Common myeloid progenitor, CD34-positive (primary cell): ENCODE measurements around the gene LYSMD3.
A peak's percentile ranks its signal among the peaks of the same experiment; 100 is the strongest.

ENCODE experiments used
- CTCF ChIA-PET: fragments of 350-600 bp; sonication (Branson Sonifier 250); formaldehyde crosslinking; loops from one replicate; lab custom pipeline; 2021; ENCODE audit warnings: antibody characterized with exemption; lab: Charles Lee
- POLR2A ChIA-PET: fragments of 350-600 bp; sonication (Branson Sonifier 250); formaldehyde crosslinking; loops from one replicate; lab custom pipeline; 2021; ENCODE audit warnings: antibody characterized with exemption; lab: Charles Lee
- DNase-seq, 3 donors: peaks; one replicate each; pipeline versions ENCODE4 v3.0.0 to v3.0.0-alpha.2; 2013
- H3K27ac ChIP-seq, 2 experiments: 1 replicate in 1 of 2; 2 replicates in 1 of 2; pipeline ENCODE4 v1.7.0; 2013; ENCODE audit warnings: inconsistent platforms in 2 of 2, low read length in 2 of 2, mild to moderate bottlenecking in 2 of 2, low read depth in 1 of 2, moderate library complexity in 1 of 2; ENCODE audit not compliant: severe bottlenecking in 2 of 2, insufficient read depth in 1 of 2, poor library complexity in 1 of 2
- H3K27me3 ChIP-seq, 5 experiments: replicated peaks in 2 of 5; 1 replicate in 3 of 5; 2 replicates in 2 of 5; pipeline versions ENCODE4 v1.6.1 to v1.7.0; 2013; ENCODE audit warnings: low read length in 4 of 5, mild to moderate bottlenecking in 2 of 5, moderate library complexity in 2 of 5, inconsistent platforms in 1 of 5; ENCODE audit not compliant: insufficient read depth in 5 of 5, control insufficient read depth in 4 of 5
- H3K36me3 ChIP-seq, 4 experiments: 1 replicate in 2 of 4; 2 replicates in 2 of 4; pipeline versions ENCODE4 v1.6.1 to v1.7.0; 2013; ENCODE audit warnings: low read length in 3 of 4, control low read depth in 1 of 4, mild to moderate bottlenecking in 1 of 4; ENCODE audit not compliant: control insufficient read depth in 4 of 4, insufficient read depth in 4 of 4
- H3K4me1 ChIP-seq, 4 experiments: 1 replicate in 3 of 4; 2 replicates in 1 of 4; pipeline versions ENCODE4 v1.6.1 to v1.7.1; 2013; ENCODE audit warnings: low read length in 3 of 4, mild to moderate bottlenecking in 3 of 4, control low read depth in 1 of 4, inconsistent platforms in 1 of 4, moderate library complexity in 1 of 4; ENCODE audit not compliant: control insufficient read depth in 4 of 4, insufficient read depth in 4 of 4; ENCODE audit errors: control extremely low read depth in 1 of 4
- H3K4me3 ChIP-seq, 7 experiments: 1 replicate in 4 of 7; 2 replicates in 3 of 7; pipeline versions ENCODE4 v1.5.1 to v1.7.0; 2013; ENCODE audit warnings: mild to moderate bottlenecking in 7 of 7, low read length in 6 of 7, moderate library complexity in 6 of 7, inconsistent platforms in 2 of 7, low read depth in 2 of 7, control low read depth in 1 of 7; ENCODE audit not compliant: insufficient read depth in 4 of 7, control insufficient read depth in 1 of 7; ENCODE audit errors: extremely low read depth in 1 of 7
- H3K9me3 ChIP-seq, 5 experiments: 1 replicate in 4 of 5; 2 replicates in 1 of 5; pipeline versions ENCODE4 v1.6.1 to v1.7.1; 2013; ENCODE audit warnings: low read length in 4 of 5, mild to moderate bottlenecking in 2 of 5, inconsistent platforms in 1 of 5, low read depth in 1 of 5, moderate library complexity in 1 of 5; ENCODE audit not compliant: control insufficient read depth in 4 of 5, insufficient read depth in 2 of 5; ENCODE audit errors: control extremely low read depth in 1 of 5
- WGBS: methylation state at CpG from one replicate; pipeline ENCODE4 v1.1.5; 2013; ENCODE audit not compliant: insufficient coverage; 5-methylcytosine and 5-hydroxymethylcytosine counted together

LYSMD3 gene

DNA sequence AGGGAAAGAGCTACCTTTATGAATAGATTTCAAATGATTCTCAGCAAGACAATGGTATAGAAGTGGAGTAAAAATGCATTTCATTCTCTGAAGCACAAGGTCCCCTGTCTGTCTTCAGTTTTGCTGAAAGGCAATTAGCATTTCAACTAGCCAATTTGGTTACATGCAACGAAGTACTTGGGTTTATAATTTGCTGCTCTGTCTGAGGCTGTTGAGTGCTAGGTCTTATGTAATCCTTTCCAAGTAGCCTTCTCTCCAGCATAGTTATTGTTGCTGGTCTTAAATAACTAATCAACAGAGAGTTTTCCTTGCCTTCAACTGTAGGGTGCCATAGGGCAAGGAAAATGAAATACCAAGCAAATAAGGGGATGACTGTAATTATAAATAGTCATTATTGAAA, 33.7 kb upstream of the LYSMD3 start:
- POLR2A ChIA-PET: no interaction called here
- Histone ChIP-seq H3K4me3 (no peak overlapping the region), H3K27ac (no peak overlapping the region), H3K4me1 (peaks cover 0 to 12% (median 11%) of the 10 kb centered on the region in 4 experiments), H3K9me3 (no peaks in the 10 kb centered on the region), H3K36me3 (no peaks in the 10 kb centered on the region), H3K27me3 (peaks cover 5 to 46% (median 16%) of the 10 kb centered on the region in 5 experiments)
- no CpG with 5 or more reads among the region's 1 CpG for WGBS
- no peak for DNase-seq
- CTCF ChIA-PET: interaction anchor here (2.5 kb wide), 1 partner anchor 9 kb away, joined by 8 read pairs; no protein-coding TSS in a partner anchor

DNA sequence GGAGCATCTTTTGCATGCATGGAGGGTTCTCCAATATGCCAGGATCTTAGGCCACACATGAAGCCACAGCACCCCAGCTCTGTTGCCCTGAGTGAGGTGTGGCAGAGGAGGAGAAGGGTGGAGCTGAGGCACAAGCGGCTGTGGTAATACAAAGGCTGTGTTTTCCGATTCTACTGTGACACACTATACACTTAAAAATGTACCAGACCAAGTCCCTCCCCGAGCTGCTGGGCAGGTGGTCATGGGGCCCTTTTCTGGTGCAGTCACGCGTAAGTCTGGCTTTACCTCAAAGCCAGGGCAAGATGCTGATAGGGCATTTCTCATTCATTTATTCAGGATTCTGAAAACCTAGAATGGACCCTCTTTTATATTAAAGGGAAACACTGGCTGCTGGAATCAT, 33.0 kb upstream of the LYSMD3 start:
- DNase-seq: no peak
- WGBS: 100% methylated on average over 4 of the region's 5 CpGs

DNA sequence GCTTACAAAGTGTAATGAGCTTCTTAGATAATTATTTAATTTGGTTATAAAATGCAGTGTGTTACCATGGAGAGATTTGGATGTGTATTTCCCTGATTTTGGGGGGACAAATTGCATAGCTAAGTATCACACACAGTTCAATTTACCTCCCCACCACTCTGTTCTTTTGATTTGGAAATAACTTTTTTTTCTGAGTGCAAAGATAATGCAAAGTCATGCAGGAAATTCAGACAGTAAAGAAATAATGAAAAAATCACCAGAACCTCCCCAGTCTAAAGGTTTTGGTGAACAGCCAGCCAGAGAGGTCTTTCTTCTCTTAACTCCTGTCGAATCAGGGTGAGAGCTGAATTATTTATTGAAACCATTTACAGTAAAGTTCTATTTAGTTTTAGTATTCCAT, 32.4 kb upstream of the LYSMD3 start:
- WGBS: no CpG with 5 or more reads among the region's 1 CpG
- ChIA-PET POLR2A (interaction anchor here (0.6 kb wide), 1 partner anchor 129 kb away, joined by 3 read pairs; no protein-coding TSS in a partner anchor), CTCF (interaction anchor here (1.0 to 1.4 kb wide), 3 partner anchors 10 to 11 kb away, joined by 3 read pairs; no protein-coding TSS in a partner anchor)
- H3K36me3 ChIP-seq: no peaks in the 10 kb centered on the region
- H3K4me3 ChIP-seq: no peak overlapping the region
- peak in 2 of 3 donors; percentile 15 to 22 for DNase-seq
- H3K27ac ChIP-seq: no peak overlapping the region
- peaks cover 11 to 60% (median 28%) of the 10 kb centered on the region in 5 experiments for H3K27me3 ChIP-seq
- H3K9me3 ChIP-seq: no peaks in the 10 kb centered on the region
- peaks cover 0 to 17% (median 14%) of the 10 kb centered on the region in 4 experiments for H3K4me1 ChIP-seq

More for the DNA sequence above, 33.0 kb upstream of the LYSMD3 start:
- Histone ChIP-seq H3K36me3 (no peaks in the 10 kb centered on the region), H3K4me3 (no peak overlapping the region), H3K27ac (no peak overlapping the region), H3K27me3 (peaks cover 8 to 54% (median 24%) of the 10 kb centered on the region in 5 experiments), H3K9me3 (no peaks in the 10 kb centered on the region), H3K4me1 (peaks cover 0 to 17% (median 14%) of the 10 kb centered on the region in 4 experiments)
- ChIA-PET CTCF (interaction anchor here (1.4 to 2.5 kb wide), 2 partner anchors 8 to 12 kb away, joined by 3 to 8 read pairs; no protein-coding TSS in a partner anchor), POLR2A (interaction anchor here (0.6 kb wide), 1 partner anchor 130 kb away, joined by 3 read pairs; no protein-coding TSS in a partner anchor)

DNA sequence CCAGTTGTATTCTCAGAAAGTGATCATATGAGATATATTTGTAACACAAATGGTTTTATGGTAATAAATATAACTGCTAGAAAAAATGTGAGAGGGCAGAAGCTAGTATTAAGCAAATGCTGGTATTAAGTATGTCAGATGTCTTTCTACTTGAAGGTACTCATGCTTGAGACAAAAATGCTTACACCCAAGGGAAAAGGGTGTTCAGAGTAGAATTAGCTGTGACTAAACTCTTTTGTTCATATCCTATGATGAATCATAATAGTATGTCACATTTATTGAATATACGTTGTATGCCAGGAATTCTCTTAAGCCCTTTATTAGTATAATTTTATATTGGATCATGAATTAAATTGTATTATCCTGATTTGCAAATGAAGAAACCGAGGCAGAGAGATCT, 31.4 kb upstream of the LYSMD3 start:
- Histone ChIP-seq H3K27me3 (peaks cover 11 to 69% (median 31%) of the 10 kb centered on the region in 5 experiments), H3K4me3 (no peak overlapping the region), H3K9me3 (no peaks in the 10 kb centered on the region), H3K4me1 (peaks cover 0 to 17% (median 14%) of the 10 kb centered on the region in 4 experiments), H3K27ac (no peak overlapping the region), H3K36me3 (no peaks in the 10 kb centered on the region)
- WGBS: no CpG with 5 or more reads among the region's 2 CpGs
- CTCF ChIA-PET: interaction anchor here (0.9 to 1.2 kb wide), 2 partner anchors 10 to 11 kb away, joined by 3 read pairs; no protein-coding TSS in a partner anchor
- POLR2A ChIA-PET: no interaction called here
- no peak for DNase-seq

DNA sequence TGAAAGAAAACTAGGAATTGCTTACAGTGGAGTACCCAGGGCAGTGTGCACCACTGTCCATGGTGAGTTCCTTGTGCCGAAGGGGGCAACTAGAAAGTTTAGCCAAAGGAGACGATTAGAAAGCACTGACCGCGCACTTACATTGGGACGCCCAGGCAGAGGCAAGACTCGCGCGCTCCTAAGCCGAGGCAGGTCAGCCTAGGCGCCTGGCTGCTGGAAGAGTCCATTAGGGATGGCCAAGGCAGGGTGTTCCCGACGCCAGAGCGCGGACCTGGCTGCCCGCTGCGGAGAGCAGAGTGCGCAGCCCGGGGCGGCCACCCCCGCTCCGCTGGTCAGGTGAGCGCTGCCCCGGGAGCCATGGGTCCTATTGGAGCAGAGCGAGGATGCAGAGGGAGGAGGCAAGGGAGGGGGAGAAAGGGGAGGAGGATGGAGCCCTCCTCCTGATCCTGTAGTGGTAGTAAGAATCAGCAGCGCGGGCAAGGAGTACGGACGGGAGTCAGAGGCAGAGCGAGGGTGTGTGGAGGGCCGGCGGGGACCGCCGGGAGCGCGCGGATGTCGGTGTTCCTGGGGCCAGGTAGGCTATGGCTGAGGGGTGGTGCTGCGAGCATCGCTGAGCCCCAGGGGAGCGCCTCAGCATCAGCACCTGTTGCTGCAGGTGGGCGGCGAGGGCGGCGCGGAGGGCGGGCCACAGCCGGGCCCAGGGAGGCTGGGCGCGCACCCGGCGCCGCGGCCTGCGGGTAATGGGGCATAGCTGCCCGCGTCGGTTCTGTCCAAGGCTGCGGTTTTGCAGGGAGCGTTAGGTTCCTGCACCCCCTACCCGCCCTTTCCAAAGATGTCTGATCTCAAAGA, 29.2 kb upstream of the LYSMD3 start, which contains the start of gene ADGRV1:
ADGRV1 (plus strand) TSS at position 454 of the 849 bp plus-strand sequence; CDS start at position 553, 99 bp downstream.
- DNase-seq: peak in 2 of 3 donors; percentile 31 to 46
- H3K27me3 ChIP-seq: peaks cover 11 to 75% (median 31%) of the 10 kb centered on the region in 5 experiments
- peak within 1 kb of the TSS; percentile 27 to 74 (median 55) for H3K4me3 ChIP-seq
- CTCF ChIA-PET: no interaction called here
- peaks cover 0 to 17% (median 14%) of the 10 kb centered on the region in 4 experiments for H3K4me1 ChIP-seq
- H3K9me3 ChIP-seq: no peaks in the 10 kb centered on the region
- no peak within 1 kb of the TSS for H3K27ac ChIP-seq
- 0% methylated on average over 39 of the region's 60 CpGs for WGBS
- POLR2A ChIA-PET: interaction anchor here (0.6 kb wide), 1 partner anchor 12 kb away, joined by 3 read pairs; no protein-coding TSS in a partner anchor
- no peaks in the 10 kb centered on the region for H3K36me3 ChIP-seq

DNA sequence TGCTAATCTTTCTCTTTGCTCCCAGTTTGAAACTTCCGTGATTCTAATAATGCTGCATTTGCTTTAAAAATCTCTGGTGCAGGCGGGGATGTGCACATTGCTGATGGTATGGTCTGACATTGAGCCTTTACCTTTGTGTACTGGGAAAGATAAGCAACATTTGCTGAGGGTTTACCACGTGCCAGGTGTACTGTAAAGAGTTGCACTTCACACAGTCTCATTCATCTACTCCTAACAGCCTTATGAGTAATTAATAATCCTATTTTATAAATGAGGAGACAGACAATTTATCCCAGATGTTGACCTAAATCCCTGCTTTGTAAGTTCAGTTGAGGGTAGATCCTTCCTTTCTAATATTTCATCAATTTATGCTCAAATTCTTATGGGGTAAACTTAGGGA, 28.5 kb upstream of the LYSMD3 start:
- Histone ChIP-seq H3K4me3 (peak overlapping the region in 6 of 7 experiments; percentile 49 to 74 (median 59)), H3K36me3 (no peaks in the 10 kb centered on the region), H3K4me1 (peaks cover 0 to 17% (median 14%) of the 10 kb centered on the region in 4 experiments), H3K9me3 (no peaks in the 10 kb centered on the region), H3K27ac (no peak overlapping the region), H3K27me3 (peaks cover 11 to 75% (median 28%) of the 10 kb centered on the region in 5 experiments)
- 32% methylated on average over 2 of the region's 3 CpGs for WGBS
- peak in 1 of 3 donors; percentile 28 for DNase-seq
- POLR2A ChIA-PET: interaction anchor here (0.6 kb wide), 1 partner anchor 11 kb away, joined by 3 read pairs; no protein-coding TSS in a partner anchor
- CTCF ChIA-PET: no interaction called here
